Liver (tissue), 3 donors: ENCODE data around the gene CYP3A4.
A peak's percentile ranks its signal among the peaks of the same experiment; 100 is the strongest.

Experiments used
- ATF3 ChIP-seq: IDR thresholded peaks from 2 replicates; pipeline ENCODE4 v1.6.1; 2016; ENCODE audit warnings: antibody characterized with exemption
- CTCF ChIP-seq: fragments of 150-350 bp; IDR thresholded peaks from 2 replicates; pipeline ENCODE4 v1.5.1; 2017; ENCODE audit warnings: improper control_type of control experiment, low read depth, low read length; ENCODE audit not compliant: missing input control
- HNF4A ChIP-seq, 2 donors: conservative IDR thresholded peaks; 2 replicates each; pipeline ENCODE4 v1.6.1; 2016; ENCODE audit warnings: antibody characterized with exemption in 2 of 2, mild to moderate bottlenecking in 2 of 2
- JUND ChIP-seq, 2 donors: IDR thresholded peaks; 2 replicates each; pipeline ENCODE4 v1.6.1; 2016; ENCODE audit warnings: antibody characterized with exemption in 2 of 2
- MAX ChIP-seq: IDR thresholded peaks from 2 replicates; pipeline ENCODE4 v1.6.1; 2016; ENCODE audit warnings: antibody characterized with exemption
- RAD21 ChIP-seq, 2 donors: IDR thresholded peaks; 2 replicates each; pipeline ENCODE4 v1.6.1; 2016; ENCODE audit warnings: antibody characterized with exemption in 2 of 2, mild to moderate bottlenecking in 2 of 2
- REST ChIP-seq: IDR thresholded peaks from 2 replicates; pipeline ENCODE4 v1.6.1; 2016; ENCODE audit warnings: antibody characterized with exemption, mild to moderate bottlenecking
- SP1 ChIP-seq: IDR thresholded peaks from 2 replicates; pipeline ENCODE4 v1.6.1; 2018; ENCODE audit warnings: antibody characterized with exemption, mild to moderate bottlenecking
- YY1 ChIP-seq: IDR thresholded peaks from 2 replicates; pipeline ENCODE4 v1.6.1; 2016; ENCODE audit warnings: antibody characterized with exemption, mild to moderate bottlenecking
- donor health status: healthy.
- donor health status: healthy.

- TF ChIP-seq CTCF (no peak), SP1 (peak; percentile 56), REST (no peak), HNF4A (conservative IDR thresholded peaks at IDR 0.05) (peak; percentile 84 to 85), JUND (IDR thresholded peaks at IDR 0.05) (no peak), YY1 (no peak), RAD21 (IDR thresholded peaks at IDR 0.05) (peak; percentile 16 to 41), ATF3 (no peak), MAX (peak; percentile 29)
Measured at GRCh38 chr7:99719996-99720769, 63.8 kb downstream of the CYP3A4 start.
